Epithelial cell of proximal tubule (primary cell): Measurements from ENCODE around the gene CFAP300. TPM values are rescaled to one million over a fixed set of nuclear protein-coding genes. Genes with fewer than 3 reads are reported as not detected.

Source experiments
- DNase-seq: peaks from one replicate; pipeline ENCODE4 v3.0.0-alpha.2; 2011; ENCODE audit warnings: low read depth
- H3K4me3 ChIP-seq: 2 replicates; pipeline ENCODE4 v1.5.1; 2011; ENCODE audit warnings: low read depth, mild to moderate bottlenecking, low read length
- total RNA-seq: library from RNA; depleted of rRNA; stranded (reverse); fragments of >200 nt; gene quantifications from 2 replicates; pipeline ENCODE4 v1.2.3, GENCODE V29; 2015
- TF ChIP-seq, protein P1 (sequence below): conservative IDR thresholded peaks from 2 replicates; pipeline ENCODE4 v1.5.1; 2012; ENCODE audit warnings: low read depth, mild to moderate bottlenecking, low read length

Gene CFAP300
- total RNA-seq, 1 donor from 2014 or later: 10.0 TPM

GRCh38 chr11:102120437-102120973 lies 73.3 kb downstream of the CFAP300 start:
- H3K4me3 ChIP-seq: no peak overlapping the region
- DNase-seq: no peak
- TF ChIP-seq, protein P1, sequence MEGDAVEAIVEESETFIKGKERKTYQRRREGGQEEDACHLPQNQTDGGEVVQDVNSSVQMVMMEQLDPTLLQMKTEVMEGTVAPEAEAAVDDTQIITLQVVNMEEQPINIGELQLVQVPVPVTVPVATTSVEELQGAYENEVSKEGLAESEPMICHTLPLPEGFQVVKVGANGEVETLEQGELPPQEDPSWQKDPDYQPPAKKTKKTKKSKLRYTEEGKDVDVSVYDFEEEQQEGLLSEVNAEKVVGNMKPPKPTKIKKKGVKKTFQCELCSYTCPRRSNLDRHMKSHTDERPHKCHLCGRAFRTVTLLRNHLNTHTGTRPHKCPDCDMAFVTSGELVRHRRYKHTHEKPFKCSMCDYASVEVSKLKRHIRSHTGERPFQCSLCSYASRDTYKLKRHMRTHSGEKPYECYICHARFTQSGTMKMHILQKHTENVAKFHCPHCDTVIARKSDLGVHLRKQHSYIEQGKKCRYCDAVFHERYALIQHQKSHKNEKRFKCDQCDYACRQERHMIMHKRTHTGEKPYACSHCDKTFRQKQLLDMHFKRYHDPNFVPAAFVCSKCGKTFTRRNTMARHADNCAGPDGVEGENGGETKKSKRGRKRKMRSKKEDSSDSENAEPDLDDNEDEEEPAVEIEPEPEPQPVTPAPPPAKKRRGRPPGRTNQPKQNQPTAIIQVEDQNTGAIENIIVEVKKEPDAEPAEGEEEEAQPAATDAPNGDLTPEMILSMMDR: no peak

DNA sequence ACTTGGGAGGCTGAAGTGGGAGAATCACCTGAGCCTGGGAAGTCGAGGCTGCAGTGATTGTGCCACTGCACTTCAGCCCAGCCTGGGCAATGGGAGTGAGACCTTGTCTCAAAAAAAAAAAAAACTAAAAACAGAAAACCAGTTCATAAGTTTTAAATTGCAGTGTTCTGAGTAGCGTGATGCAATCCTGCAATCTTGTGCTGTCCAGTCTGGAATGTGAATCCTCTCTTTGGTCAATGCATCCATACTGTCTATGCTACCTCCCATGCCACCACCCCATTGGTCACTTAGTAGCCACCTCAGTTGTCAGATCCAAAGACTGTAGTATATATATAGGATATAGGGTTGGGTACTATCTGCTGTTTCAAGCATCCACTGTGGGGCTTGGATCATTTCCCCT lies 74.1 kb downstream of the CFAP300 start:
- TF ChIP-seq, protein P1: no peak
- no peak overlapping the region for H3K4me3 ChIP-seq
- DNase-seq: no peak

Other genes starting within 250 kb of the CFAP300 start
- gene CEP126, start 132.4 kb upstream of the CFAP300 start, total RNA-seq: 0.72 and 0.92 TPM in 2 replicates
- gene ANGPTL5, start 130.9 kb upstream of the CFAP300 start, total RNA-seq: not detected in 2 replicates
- 84.8 and 94.5 TPM in 2 replicates for gene YAP1, start 63.0 kb downstream of the CFAP300 start, total RNA-seq